OCI-LY3 (cell line): ENCODE results near the gene CD6.

Source experiments
- EZH2phosphoT487 ChIP-seq: fragments of 200-600 bp; shearing (Covaris generic); IDR thresholded peaks from 2 replicates; pipeline ENCODE4 v1.6.1; 2018; ENCODE audit warnings: antibody characterized with exemption, mixed run types, low read depth
- TF ChIP-seq, protein P1 (sequence below): fragments of 200-600, 300-600 bp; sonication (generic); IDR thresholded peaks from 2 replicates; pipeline ENCODE4 v1.5.1; 2014; ENCODE audit warnings: antibody characterized with exemption, low read length, low read depth

DNA sequence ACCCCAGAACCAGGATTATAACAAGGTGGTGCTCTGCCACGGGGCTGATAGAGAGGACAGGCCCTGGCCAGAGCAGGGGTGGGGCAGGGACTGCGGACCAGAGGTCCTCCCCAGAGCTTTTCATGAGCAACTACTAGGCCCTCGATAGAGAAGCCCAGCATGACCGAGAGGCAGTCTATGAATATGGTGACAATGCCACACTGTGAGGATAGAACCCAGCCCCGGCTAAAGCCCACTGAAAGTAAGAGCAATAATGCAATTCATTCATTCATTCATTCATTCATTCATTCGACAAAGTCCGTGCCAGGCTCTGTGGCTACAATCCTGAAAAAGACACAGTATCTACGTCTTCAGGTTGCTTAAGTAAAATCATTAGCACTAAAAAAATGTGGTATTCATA lies 95.2 kb downstream of the CD6 start:
- TF ChIP-seq, protein P1, sequence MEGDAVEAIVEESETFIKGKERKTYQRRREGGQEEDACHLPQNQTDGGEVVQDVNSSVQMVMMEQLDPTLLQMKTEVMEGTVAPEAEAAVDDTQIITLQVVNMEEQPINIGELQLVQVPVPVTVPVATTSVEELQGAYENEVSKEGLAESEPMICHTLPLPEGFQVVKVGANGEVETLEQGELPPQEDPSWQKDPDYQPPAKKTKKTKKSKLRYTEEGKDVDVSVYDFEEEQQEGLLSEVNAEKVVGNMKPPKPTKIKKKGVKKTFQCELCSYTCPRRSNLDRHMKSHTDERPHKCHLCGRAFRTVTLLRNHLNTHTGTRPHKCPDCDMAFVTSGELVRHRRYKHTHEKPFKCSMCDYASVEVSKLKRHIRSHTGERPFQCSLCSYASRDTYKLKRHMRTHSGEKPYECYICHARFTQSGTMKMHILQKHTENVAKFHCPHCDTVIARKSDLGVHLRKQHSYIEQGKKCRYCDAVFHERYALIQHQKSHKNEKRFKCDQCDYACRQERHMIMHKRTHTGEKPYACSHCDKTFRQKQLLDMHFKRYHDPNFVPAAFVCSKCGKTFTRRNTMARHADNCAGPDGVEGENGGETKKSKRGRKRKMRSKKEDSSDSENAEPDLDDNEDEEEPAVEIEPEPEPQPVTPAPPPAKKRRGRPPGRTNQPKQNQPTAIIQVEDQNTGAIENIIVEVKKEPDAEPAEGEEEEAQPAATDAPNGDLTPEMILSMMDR = no peak
- TF ChIP-seq EZH2phosphoT487 = no peak
